Measurements from ENCODE around the gene RPS6KC1. TPM values are rescaled to one million over a fixed set of nuclear protein-coding genes. Genes with fewer than 3 reads are reported as not detected.

Gene RPS6KC1
- total RNA-seq, 1 donor from 2014 or later: 12.9 TPM

GRCh38 chr1:213250446-213250845, 199.4 kb downstream of the RPS6KC1 start:
- no peak for FAIRE-seq
- DNase-seq (ENCODE audit: low read depth): no peak
- no peak for TF ChIP-seq CTCF (IDR thresholded peaks at IDR 0.05; ENCODE audit: insufficient read depth, low read length, severe bottlenecking)

GRCh38 chr1:213251972-213252371, 200.9 kb downstream of the RPS6KC1 start:
- TF ChIP-seq CTCF (IDR thresholded peaks at IDR 0.05; ENCODE audit: insufficient read depth, low read length, severe bottlenecking): no peak
- FAIRE-seq (no peak), DNase-seq (ENCODE audit: low read depth) (no peak)
- Histone ChIP-seq H3K36me3 (ENCODE audit: control insufficient read depth, insufficient read depth, low read length) (no peaks in the 10 kb centered on the region), H3K4me3 (ENCODE audit: low read depth, low read length) (no peak overlapping the region), H3K27me3 (ENCODE audit: control insufficient read depth, insufficient read depth, low read length) (no peaks in the 10 kb centered on the region)

More at GRCh38 chr1:213250446-213250845, 199.4 kb downstream of the RPS6KC1 start:
- Histone ChIP-seq H3K4me3 (ENCODE audit: low read depth, low read length) (no peak overlapping the region), H3K36me3 (ENCODE audit: control insufficient read depth, insufficient read depth, low read length) (no peaks in the 10 kb centered on the region), H3K27me3 (ENCODE audit: control insufficient read depth, insufficient read depth, low read length) (no peaks in the 10 kb centered on the region)

GRCh38 chr1:213256438-213257087, 205.5 kb downstream of the RPS6KC1 start:
- no peak for TF ChIP-seq CTCF (IDR thresholded peaks at IDR 0.05; ENCODE audit: insufficient read depth, low read length, severe bottlenecking)
- H3K27me3 ChIP-seq (ENCODE audit: control insufficient read depth, insufficient read depth, low read length): no peaks in the 10 kb centered on the region
- DNase-seq (ENCODE audit: low read depth): no peak
- FAIRE-seq: no peak
- H3K36me3 ChIP-seq (ENCODE audit: control insufficient read depth, insufficient read depth, low read length): no peaks in the 10 kb centered on the region
- no peak overlapping the region for H3K4me3 ChIP-seq (ENCODE audit: low read depth, low read length)

GRCh38 chr1:213260311-213261075, 209.5 kb downstream of the RPS6KC1 start:
- no peak for TF ChIP-seq CTCF (IDR thresholded peaks at IDR 0.05; ENCODE audit: insufficient read depth, low read length, severe bottlenecking)
- no peaks in the 10 kb centered on the region for H3K36me3 ChIP-seq (ENCODE audit: control insufficient read depth, insufficient read depth, low read length)
- no peak for FAIRE-seq
- no peak overlapping the region for H3K4me3 ChIP-seq (ENCODE audit: low read depth, low read length)
- no peaks in the 10 kb centered on the region for H3K27me3 ChIP-seq (ENCODE audit: control insufficient read depth, insufficient read depth, low read length)
- DNase-seq (ENCODE audit: low read depth): no peak

- Histone ChIP-seq H3K27me3 (ENCODE audit: control insufficient read depth, insufficient read depth, low read length) (no peaks in the 10 kb centered on the region), H3K36me3 (ENCODE audit: control insufficient read depth, insufficient read depth, low read length) (no peaks in the 10 kb centered on the region), H3K4me3 (ENCODE audit: low read depth, low read length) (no peak overlapping the region)
- DNase-seq (ENCODE audit: low read depth) (no peak), FAIRE-seq (no peak)
- TF ChIP-seq CTCF (IDR thresholded peaks at IDR 0.05; ENCODE audit: insufficient read depth, low read length, severe bottlenecking): no peak
Measured at GRCh38 chr1:213264531-213264930, 213.5 kb downstream of the RPS6KC1 start.
